HepG2 (cell line): ENCODE measurements around the gene FBXO28. TPM values are rescaled to one million over a fixed set of nuclear protein-coding genes. Genes with fewer than 3 reads are reported as not detected.

Source experiments
- ATF3 ChIP-seq: sonication (generic); formaldehyde crosslinking; IDR thresholded peaks from 2 replicates; pipeline ENCODE4 v1.4.0; 2020; ENCODE audit warnings: missing genetic modification reagents
- FOSL1 ChIP-seq: sonication (generic); formaldehyde crosslinking; IDR thresholded peaks from 2 replicates; pipeline ENCODE4 v1.9.0; 2021; ENCODE audit warnings: missing genetic modification reagents, borderline replicate concordance
- FUBP1 ChIP-seq: sonication (generic); formaldehyde crosslinking; IDR thresholded peaks from 2 replicates; pipeline ENCODE4 v1.5.1; 2020; ENCODE audit warnings: missing genetic modification reagents, mild to moderate bottlenecking, borderline replicate concordance
- LRRFIP1 ChIP-seq: sonication (generic); formaldehyde crosslinking; conservative IDR thresholded peaks from 2 replicates; pipeline ENCODE4 v1.4.0; 2020; ENCODE audit warnings: missing genetic modification reagents
- MEIS2 ChIP-seq: sonication (generic); formaldehyde crosslinking; IDR thresholded peaks from 2 replicates; pipeline ENCODE4 v1.9.0; 2021; ENCODE audit warnings: mild to moderate bottlenecking, missing genetic modification reagents
- MIXL1 ChIP-seq: IDR thresholded peaks from 2 replicates; pipeline ENCODE4 v1.6.1; 2016
- PBX3 ChIP-seq: sonication (generic); formaldehyde crosslinking; IDR thresholded peaks from 2 replicates; pipeline ENCODE4 v1.8.1; 2023; ENCODE audit warnings: missing genetic modification reagents, inconsistent platforms, borderline replicate concordance
- SOX6 ChIP-seq, 2 experiments: fragments of 450-650 bp in 1 of 2; sonication (generic) in 1 of 2; formaldehyde crosslinking in 1 of 2; IDR thresholded peaks; 2 replicates each; pipeline versions ENCODE4 v1.4.0 to v1.6.1; 2017 to 2020; ENCODE audit warnings: antibody characterized with exemption in 1 of 2, mild to moderate bottlenecking in 1 of 2, missing genetic modification reagents in 1 of 2
- TGIF2 ChIP-seq: IDR thresholded peaks from 2 replicates; pipeline ENCODE4 v1.6.1; 2016; ENCODE audit warnings: control low read depth, missing compliant biosample characterization
- ZNF331 ChIP-seq: sonication (generic); formaldehyde crosslinking; IDR thresholded peaks from 2 replicates; pipeline ENCODE4 v1.4.0; 2020; ENCODE audit warnings: missing genetic modification reagents
- ZNF432 ChIP-seq: sonication (generic); formaldehyde crosslinking; IDR thresholded peaks from 2 replicates; pipeline ENCODE4 v1.5.0; 2020; ENCODE audit warnings: missing genetic modification reagents, mild to moderate bottlenecking, borderline replicate concordance
- ZNF44 ChIP-seq: sonication (generic); formaldehyde crosslinking; IDR thresholded peaks from 2 replicates; pipeline ENCODE4 v1.5.1; 2020; ENCODE audit warnings: mild to moderate bottlenecking, missing genetic modification reagents
- ZNF546 ChIP-seq: sonication (generic); formaldehyde crosslinking; conservative IDR thresholded peaks from 2 replicates; pipeline ENCODE4 v1.8.1; 2023; ENCODE audit warnings: mild to moderate bottlenecking, missing genetic modification reagents
- ZNF550 ChIP-seq: sonication (generic); formaldehyde crosslinking; IDR thresholded peaks from 2 replicates; pipeline ENCODE4 v1.4.0; 2020; ENCODE audit warnings: mild to moderate bottlenecking, missing genetic modification reagents, borderline replicate concordance
- ZNF674 ChIP-seq: sonication (generic); formaldehyde crosslinking; IDR thresholded peaks from 2 replicates; pipeline ENCODE4 v1.5.0; 2020; ENCODE audit warnings: low read depth, mild to moderate bottlenecking, missing genetic modification reagents
- ZNF710 ChIP-seq: sonication (generic); formaldehyde crosslinking; IDR thresholded peaks from 2 replicates; pipeline ENCODE4 v1.5.0; 2020; ENCODE audit warnings: mild to moderate bottlenecking, missing genetic modification reagents, borderline replicate concordance
- polyA plus RNA-seq, 8 experiments: library from polyadenylated mRNA; depleted of rRNA in 3 of 8; stranded (reverse) in 7 of 8; unstranded in 1 of 8; fragments of >200 nt; fragmentation: Illumina TruSeq in 4 of 8; extraction: Trizol in 4 of 8; gene quantifications; 2 replicates each; pipeline versions ENCODE4 v1.2.1 to v1.2.3, GENCODE V29; 2011 to 2016; ENCODE audit warnings: low read depth in 4 of 8, missing spikeins in 1 of 8, mixed read lengths in 1 of 8; ENCODE audit not compliant: insufficient read depth in 1 of 8
- total RNA-seq, 5 experiments: library from RNA; depleted of rRNA; stranded (reverse); fragments of >200 nt; fragmentation: Illumina TruSeq; extraction: Trizol; gene quantifications; 2 replicates each; pipeline ENCODE4 v1.2.3, GENCODE V29; 2016; ENCODE audit warnings: low read depth in 1 of 5

FBXO28 gene
- total and polyA plus RNA-seq, 2 of the 13 experiments (the other 11 are each of a cell fraction or from before 2014, with no cell fraction given) = 8.5 to 29.1 TPM

GRCh38 chr1:224113918-224114786, at the start of gene FBXO28 (continued):
- TF ChIP-seq ZNF710 (CRISPR knock-in tag) = no peak
- no peak for TF ChIP-seq FOSL1 (CRISPR knock-in tag)
- TF ChIP-seq ZNF331 (CRISPR knock-in tag) = peak; percentile 78
- 0 out of 2 replicates have a peak, but pooled peaks have one; percentile 36 for TF ChIP-seq ZNF546 (CRISPR knock-in tag)
- TF ChIP-seq ZNF44 (CRISPR knock-in tag) = no peak
- peak; percentile 41; the same call in 1 of the 2 replicates for TF ChIP-seq TGIF2 (CRISPR knock-in tag)
- TF ChIP-seq SOX6 (IDR thresholded peaks at IDR 0.05) = no peak
- TF ChIP-seq SOX6 (CRISPR knock-in tag; IDR thresholded peaks at IDR 0.05) = 0 out of 2 replicates have a peak, but pooled peaks have one; percentile 44
- TF ChIP-seq PBX3 (CRISPR knock-in tag) = no peak
- TF ChIP-seq ATF3 = no peak
- TF ChIP-seq ZNF674 (CRISPR knock-in tag) = no peak
- TF ChIP-seq MIXL1 (CRISPR knock-in tag) = 0 out of 2 replicates have a peak, but pooled peaks have one; percentile 32
- no peak for TF ChIP-seq LRRFIP1 (CRISPR knock-in tag)
- peak; percentile 60; the same call in 1 of the 2 replicates for TF ChIP-seq MEIS2
- TF ChIP-seq ZNF550 (CRISPR knock-in tag) = 0 out of 2 replicates have a peak, but pooled peaks have one; percentile 73
- TF ChIP-seq FUBP1 = no peak
- TF ChIP-seq ZNF432 = no peak
